Ammon's horn (tissue), 1 donor: ENCODE measurements around the gene SATB2.

Experiments used
- DNase-seq: peaks from one replicate; pipeline ENCODE4 v3.0.0-alpha.2; 2016; ENCODE audit warnings: low spot score

Gene SATB2

GRCh38 chr2:199322151-199322550 lies 135.6 kb downstream of the SATB2 start:
- no peak for DNase-seq

DNA sequence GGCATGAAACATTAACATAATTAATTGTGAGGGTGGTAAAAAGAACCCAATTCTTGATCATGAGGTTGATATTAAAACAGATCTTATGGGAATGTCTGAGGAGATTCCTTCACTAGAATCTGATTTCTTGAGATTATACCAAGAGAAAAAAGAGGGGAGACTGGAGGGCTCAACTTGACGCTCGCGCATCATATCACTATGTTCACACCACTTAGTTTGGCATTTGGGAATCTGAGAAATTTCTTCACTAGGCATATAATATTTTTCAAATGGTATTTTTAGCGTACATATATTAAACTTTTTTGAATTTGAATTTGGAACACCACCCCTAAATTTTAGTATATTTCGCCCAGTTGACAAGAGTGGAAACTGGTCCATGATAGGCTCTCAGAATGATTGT lies 140.1 kb downstream of the SATB2 start:
- DNase-seq, result no peak

DNA sequence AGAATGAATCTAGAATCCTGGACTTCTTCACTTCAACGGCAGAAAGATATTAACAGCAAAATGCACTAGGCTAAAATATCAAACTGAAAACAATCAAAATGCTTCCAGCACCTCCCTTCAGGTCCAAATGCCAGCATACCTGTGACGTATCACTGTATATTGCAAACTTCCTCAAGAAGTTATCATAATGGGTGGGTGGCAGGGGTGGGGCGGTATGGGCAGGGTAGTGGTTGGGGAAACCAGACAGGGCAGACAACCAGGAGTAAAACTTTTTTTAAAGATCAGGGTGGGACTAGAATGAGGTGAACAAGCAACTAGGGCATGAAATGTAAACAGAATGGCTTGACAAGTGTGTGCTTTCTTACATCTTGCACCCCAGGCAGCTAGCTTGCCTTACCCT lies 140.9 kb downstream of the SATB2 start:
- no peak for DNase-seq

DNA sequence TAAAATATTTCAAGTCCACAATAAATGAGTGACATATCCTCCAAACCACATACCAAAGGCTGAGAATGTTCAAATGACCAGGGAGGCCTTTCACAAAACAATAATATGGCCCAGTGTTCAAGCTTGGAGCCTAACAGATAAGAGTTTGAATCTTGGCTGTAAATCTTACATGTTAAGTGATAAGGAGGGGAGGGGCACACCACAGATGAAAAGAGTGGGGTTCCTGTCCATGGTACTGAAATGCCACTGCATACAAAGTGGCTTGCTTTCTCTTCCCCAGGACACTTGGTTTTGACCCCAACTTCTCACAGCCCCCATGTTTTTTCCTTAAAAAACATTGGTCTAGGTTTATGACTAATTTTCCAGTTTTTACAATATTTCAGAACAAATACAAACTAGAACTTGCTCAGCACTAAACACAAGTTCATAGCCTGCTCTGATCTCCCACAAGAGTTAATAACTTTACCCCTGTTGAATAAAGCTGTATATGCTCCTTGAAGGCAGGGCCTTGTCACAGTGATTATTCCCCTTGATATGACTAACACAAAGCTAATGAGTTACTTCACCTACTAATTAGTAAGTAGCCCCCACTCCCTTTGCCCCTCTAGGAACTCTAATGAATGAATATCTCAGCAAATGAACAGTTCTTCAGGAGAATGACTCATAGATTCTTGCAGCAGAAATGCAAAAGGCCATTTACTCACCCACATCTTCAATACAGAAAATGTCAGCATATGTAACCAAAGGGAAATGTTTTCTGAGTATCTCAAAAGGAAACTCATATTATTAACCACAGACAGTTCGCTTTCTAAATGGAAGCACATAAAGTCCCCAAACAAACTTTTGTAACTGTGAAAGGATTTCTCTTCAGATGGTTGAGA lies 142.2 kb downstream of the SATB2 start:
- DNase-seq, result no peak

DNA sequence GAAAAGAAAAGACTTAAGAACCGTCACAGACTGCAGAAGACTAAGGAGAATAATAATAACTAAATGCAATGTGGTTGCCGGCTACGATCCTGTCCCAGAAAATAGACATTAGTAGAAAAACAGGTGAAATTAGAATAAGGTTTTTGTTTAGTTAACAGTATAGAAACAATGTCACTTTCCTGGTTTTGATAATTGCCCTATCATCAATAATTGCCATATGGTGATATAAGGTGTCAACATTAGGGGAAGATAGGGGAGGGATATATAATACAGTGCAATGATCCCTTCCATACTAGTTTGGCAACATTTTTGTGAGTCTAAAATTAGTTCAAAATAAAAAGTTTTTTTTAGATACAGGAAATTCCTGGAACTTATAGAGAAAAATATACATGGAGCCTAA lies 144.8 kb downstream of the SATB2 start:
- no peak for DNase-seq

GRCh38 chr2:199310771-199311585 lies 146.8 kb downstream of the SATB2 start:
- DNase-seq, result no peak

DNA sequence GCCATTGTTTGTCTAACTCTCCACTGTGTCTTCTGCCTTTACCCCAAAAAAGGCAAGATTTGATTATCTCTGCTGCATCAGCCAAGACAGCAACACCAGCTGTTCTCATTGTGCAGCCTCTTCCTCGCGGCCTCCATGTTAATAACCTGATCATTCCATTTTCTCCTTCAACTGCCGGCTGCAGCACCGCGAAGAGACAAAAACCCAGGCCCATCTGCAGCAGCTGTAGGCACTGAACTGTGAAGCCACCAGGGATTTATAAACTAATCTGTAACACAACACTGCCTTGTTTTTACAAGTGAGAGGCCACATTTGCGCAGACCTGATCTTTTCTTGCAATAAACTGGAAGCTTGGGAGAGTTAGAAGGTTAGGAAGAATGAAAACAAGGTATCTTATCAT lies 147.8 kb downstream of the SATB2 start:
- no peak for DNase-seq

- DNase-seq, result no peak
Measured at GRCh38 chr2:199309411-199309810, 148.3 kb downstream of the SATB2 start.

DNA sequence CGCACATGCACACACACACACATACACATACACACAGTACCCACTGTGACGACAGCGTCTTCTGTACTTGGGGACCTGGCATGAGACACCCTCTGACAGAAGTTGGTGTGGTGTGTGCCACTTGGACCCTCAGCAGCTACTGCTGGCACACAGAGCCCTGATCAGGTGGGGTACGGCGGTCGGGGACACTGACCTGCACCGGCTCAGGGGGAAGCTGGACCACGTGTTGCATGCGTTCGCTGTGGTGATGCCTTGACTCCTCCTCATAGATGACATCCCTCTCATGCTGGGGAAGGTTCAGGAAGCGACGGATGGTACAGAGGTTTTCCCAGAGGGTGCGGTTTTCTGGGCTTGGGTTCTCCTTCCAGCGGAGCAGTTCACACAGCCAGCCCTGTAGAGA lies 149.2 kb downstream of the SATB2 start:
- DNase-seq, result no peak

DNA sequence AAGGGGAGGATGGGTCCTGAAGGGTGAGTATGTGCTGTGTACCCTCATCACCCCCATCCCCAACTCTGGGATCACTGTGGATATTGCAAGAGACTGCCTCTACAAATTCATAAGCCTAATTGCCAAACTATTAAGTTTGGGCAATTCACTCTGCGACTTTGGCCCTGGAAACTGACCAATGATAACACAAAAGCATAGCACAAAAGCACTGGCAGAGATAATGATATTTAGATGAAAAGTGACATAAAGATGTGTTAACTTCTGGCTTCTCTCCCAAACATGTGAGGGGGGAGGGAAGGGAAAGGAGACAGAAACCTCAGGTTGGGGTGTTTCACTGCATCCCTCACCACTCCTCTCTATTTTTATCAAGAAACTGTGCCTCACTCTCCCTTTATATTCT lies 150.3 kb downstream of the SATB2 start:
- DNase-seq, result no peak

DNA sequence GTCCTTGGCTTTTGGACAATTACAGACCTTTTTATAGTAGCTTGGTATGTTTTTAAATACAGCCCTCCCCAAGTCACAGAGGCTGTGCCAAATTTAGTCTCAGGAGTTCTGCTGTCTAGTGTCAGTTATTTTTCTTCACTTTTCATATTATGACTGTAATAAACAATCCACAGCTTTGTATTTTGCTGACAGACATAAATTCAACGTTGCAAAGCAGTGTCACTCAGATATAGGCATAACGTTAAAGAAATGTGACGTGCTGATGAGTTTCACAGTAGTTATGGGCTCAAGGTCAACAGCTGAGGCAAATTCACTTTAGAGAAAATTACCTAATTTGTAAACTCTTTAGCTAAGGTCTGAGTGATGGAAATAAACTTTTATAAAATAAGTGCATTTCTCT lies 151.6 kb downstream of the SATB2 start:
- DNase-seq, result no peak

GRCh38 chr2:199303728-199304177 lies 154.0 kb downstream of the SATB2 start:
- peak; percentile 12 for DNase-seq

DNA sequence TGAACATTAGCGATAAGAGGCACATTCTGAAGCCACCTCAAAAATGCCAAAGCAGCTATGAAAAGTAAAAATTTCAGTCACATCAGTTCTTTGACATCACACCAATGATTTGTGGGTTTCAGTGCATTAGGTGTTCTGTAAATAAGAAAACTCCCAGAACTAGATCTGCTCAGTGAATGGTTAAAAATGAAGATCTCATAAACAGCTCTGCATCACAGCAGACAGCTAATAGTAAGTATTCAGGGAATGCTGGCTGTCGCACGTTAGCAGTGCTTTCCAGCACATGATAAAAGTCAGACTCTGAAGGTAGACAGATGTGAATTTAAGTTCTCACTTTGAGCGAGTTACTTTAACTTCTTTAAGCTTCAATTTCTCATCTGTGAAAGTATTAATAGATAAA lies 154.9 kb downstream of the SATB2 start:
- DNase-seq, result no peak

- DNase-seq, result no peak
Measured at GRCh38 chr2:199288424-199288823, 169.3 kb downstream of the SATB2 start.

- no peak for DNase-seq
Measured at GRCh38 chr2:199282309-199282708, 175.4 kb downstream of the SATB2 start.

DNA sequence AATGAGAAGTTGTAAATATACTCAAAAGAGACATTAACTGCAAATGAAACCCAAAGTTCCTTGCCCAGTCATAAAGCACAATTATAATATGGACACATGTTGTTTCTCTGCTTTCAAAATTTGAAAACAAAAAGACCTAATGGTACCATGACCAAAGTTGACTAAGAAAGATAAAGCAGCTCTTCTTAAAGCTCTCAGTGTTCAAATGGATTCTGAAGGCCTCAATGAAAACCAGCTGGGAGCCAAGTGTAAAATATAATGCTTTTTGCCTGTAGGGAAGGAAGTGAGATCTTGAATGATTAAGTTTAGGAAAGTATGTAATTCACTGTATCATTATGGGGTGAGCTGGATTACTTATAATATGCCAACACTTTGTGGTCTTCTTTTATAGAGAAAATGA lies 178.6 kb downstream of the SATB2 start:
- DNase-seq, result no peak

GRCh38 chr2:199278099-199278498 lies 179.6 kb downstream of the SATB2 start:
- DNase-seq, result no peak

DNA sequence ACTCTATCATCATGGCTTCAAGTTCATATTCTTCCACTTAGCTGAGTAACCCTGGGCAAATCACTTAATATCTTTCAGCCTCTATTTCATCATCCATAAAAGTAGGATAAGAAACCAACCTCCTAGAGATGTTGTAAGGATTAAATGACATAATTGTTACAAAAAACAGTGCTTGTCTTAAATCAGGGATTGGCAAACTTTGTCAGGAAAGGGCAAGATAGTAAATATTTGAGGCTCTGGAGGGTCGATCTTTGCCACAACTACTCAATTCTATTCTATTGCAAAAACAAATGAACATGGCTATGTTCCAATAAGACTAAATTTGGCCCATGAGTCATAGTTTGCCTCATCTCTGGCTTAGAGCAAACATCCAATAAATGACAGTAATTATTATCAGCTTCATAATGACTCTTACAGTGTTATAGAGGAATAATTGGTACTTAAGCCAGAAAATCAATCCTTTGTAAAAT lies 184.7 kb downstream of the SATB2 start:
- DNase-seq, result no peak

- no peak for DNase-seq
Measured at GRCh38 chr2:199261936-199262335, 195.8 kb downstream of the SATB2 start.

- DNase-seq, result no peak
Measured at GRCh38 chr2:199261239-199261638, 196.5 kb downstream of the SATB2 start.

- DNase-seq, result no peak
Measured at GRCh38 chr2:199259671-199260070, 198.1 kb downstream of the SATB2 start.

DNA sequence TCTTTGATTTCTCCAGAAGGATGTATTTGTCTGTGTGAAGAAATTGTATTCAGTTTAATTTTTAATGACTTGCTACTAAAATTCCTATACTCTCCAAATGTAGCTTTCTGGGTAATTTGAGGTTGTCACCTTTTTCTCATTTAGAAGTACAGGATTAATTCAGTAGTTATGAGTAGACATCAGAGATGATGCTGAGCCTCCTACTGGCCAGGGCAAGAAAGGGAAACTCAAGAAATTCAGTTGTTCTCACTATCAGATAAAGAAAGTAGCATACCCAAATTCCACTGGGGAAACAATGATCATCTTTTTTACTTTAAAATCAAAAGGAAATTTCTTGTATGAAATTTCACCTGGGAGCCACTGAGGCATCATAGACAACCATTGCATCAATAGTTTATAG lies 199.4 kb downstream of the SATB2 start:
- no peak for DNase-seq
